GM12878 (cell line): ENCODE measurements around the gene RFLNA. TPM values are rescaled to one million over a fixed set of nuclear protein-coding genes. Genes with fewer than 3 reads are reported as not detected.

ENCODE experiments used
- ATAC-seq: fragments of 200-7000 bp; cut with Tn5 transposase; 3 replicates; pipeline ENCODE4 v1.9.1; 2020; ENCODE audit warnings: mild to moderate bottlenecking, moderate library complexity
- BruUV-seq: library from RNA; stranded (reverse); fragments of 400-500 nt; replicated peaks from 2 replicates; lab custom pipeline; 2021; lab: Mats Ljungman, UMichigan
- CTCF ChIA-PET: fragments of 300-600 bp; sonication (Branson Sonifier 250); formaldehyde crosslinking; extraction: SDS; loops from one replicate; lab custom pipeline; 2021; ENCODE audit warnings: inconsistent platforms; lab: Yijun Ruan, JAX
- POLR2A ChIA-PET: fragments of 350-600 bp; formaldehyde crosslinking; extraction: SDS; loops from one replicate; lab custom pipeline; 2021; ENCODE audit warnings: inconsistent platforms; lab: Charles Lee
- RAD21 ChIA-PET: fragments of 300-600 bp; sonication (Branson Sonifier 250); formaldehyde crosslinking; loops from one replicate; lab custom pipeline; 2023; ENCODE audit warnings: antibody characterized with exemption; ENCODE audit not compliant: unreplicated experiment; lab: Charles Lee
- SMC1A ChIA-PET: fragments of 300-600 bp; sonication (Branson Sonifier 250); formaldehyde crosslinking; loops from one replicate; lab custom pipeline; 2023; ENCODE audit not compliant: unreplicated experiment, uncharacterized antibody; lab: Charles Lee
- DNase-seq: peaks from one replicate; pipeline ENCODE4 v3.0.0-alpha.2; 2011; ENCODE audit warnings: low read depth, low spot score
- FAIRE-seq: peaks from 3 replicates; lab custom pipeline; 2011; peaks lifted over from hg19 to GRCh38; lab: Jason Lieb, UNC
- H2AFZ ChIP-seq: 2 replicates; pipeline ENCODE4 v1.6.0; 2011; ENCODE audit warnings: low read depth, low read length, control low read depth; ENCODE audit not compliant: control insufficient read depth
- H3K27ac ChIP-seq: 2 replicates; pipeline ENCODE4 v1.5.1; 2011; ENCODE audit warnings: control low read depth; ENCODE audit not compliant: control insufficient read depth, insufficient read depth
- H3K27me3 ChIP-seq, 2 experiments: replicated peaks in 1 of 2; 2 replicates each; pipeline versions ENCODE4 v1.6.0 to v1.6.1; 2011; ENCODE audit warnings: low read length in 1 of 2; ENCODE audit not compliant: control insufficient read depth in 2 of 2, insufficient read depth in 2 of 2
- H3K36me3 ChIP-seq, 2 experiments: 2 replicates each; pipeline ENCODE4 v1.5.1; 2011; ENCODE audit warnings: low read length in 1 of 2; ENCODE audit not compliant: control insufficient read depth in 2 of 2, insufficient read depth in 2 of 2
- H3K4me1 ChIP-seq: 2 replicates; pipeline ENCODE4 v1.6.1; 2011; ENCODE audit warnings: mild to moderate bottlenecking, low read length, moderate library complexity, mixed read lengths; ENCODE audit not compliant: control insufficient read depth, insufficient read depth
- H3K4me2 ChIP-seq: 2 replicates; pipeline ENCODE4 v1.6.0; 2011; ENCODE audit warnings: control low read depth; ENCODE audit not compliant: control insufficient read depth, insufficient read depth
- H3K4me3 ChIP-seq: fragments of 200-600 bp; sonication (generic); 2 replicates; pipeline ENCODE4 v1.5.1; 2016
- H3K79me2 ChIP-seq: 2 replicates; pipeline ENCODE4 v1.6.0; 2011; ENCODE audit warnings: low read length; ENCODE audit not compliant: control insufficient read depth, insufficient read depth
- H3K9ac ChIP-seq: 2 replicates; pipeline ENCODE4 v1.8.0; 2011; ENCODE audit warnings: low read length, control low read depth, mixed read lengths; ENCODE audit not compliant: control insufficient read depth, insufficient read depth
- H3K9me3 ChIP-seq: replicated peaks from 3 replicates; pipeline ENCODE4 v1.5.1; 2011; ENCODE audit warnings: mild to moderate bottlenecking, low read length; ENCODE audit not compliant: control insufficient read depth, insufficient read depth
- H4K20me1 ChIP-seq: 2 replicates; pipeline ENCODE4 v1.6.0; 2011; ENCODE audit not compliant: control insufficient read depth, insufficient read depth
- DPF2 ChIP-seq: fragments of 450-650 bp; IDR thresholded peaks from 2 replicates; pipeline ENCODE4 v1.6.1; 2017; ENCODE audit warnings: mild to moderate bottlenecking
- ETV6 ChIP-seq, 2 experiments: fragments of 450-650 bp in 1 of 2; IDR thresholded peaks in 1 of 2; conservative IDR thresholded peaks in 1 of 2; 2 replicates each; pipeline ENCODE4 v1.6.1; 2014; ENCODE audit warnings: antibody characterized with exemption in 1 of 2, borderline replicate concordance in 1 of 2, low read depth in 1 of 2, mild to moderate bottlenecking in 1 of 2, moderate library complexity in 1 of 2
- HCFC1 ChIP-seq: fragments of 150-350 bp; IDR thresholded peaks from 2 replicates; pipeline ENCODE4 v1.6.1; 2014; ENCODE audit warnings: low read length
- HDGF ChIP-seq: fragments of 450-650 bp; IDR thresholded peaks from 2 replicates; pipeline ENCODE4 v1.6.1; 2016; ENCODE audit warnings: antibody characterized with exemption
- NBN ChIP-seq: fragments of 450-650 bp; IDR thresholded peaks from 2 replicates; pipeline ENCODE4 v1.6.1; 2016
- NFYB ChIP-seq: IDR thresholded peaks from 2 replicates; pipeline ENCODE4 v1.6.1; 2011; ENCODE audit warnings: low read depth, mild to moderate bottlenecking, low read length, improper control_type of control experiment, moderate library complexity; ENCODE audit not compliant: insufficient read depth
- NKRF ChIP-seq: fragments of 450-650 bp; conservative IDR thresholded peaks from 2 replicates; pipeline ENCODE4 v1.6.1; 2017; ENCODE audit warnings: mild to moderate bottlenecking, moderate library complexity
- NR2C2 ChIP-seq: IDR thresholded peaks from 2 replicates; pipeline ENCODE4 v1.6.1; 2011; ENCODE audit warnings: borderline replicate concordance, low read depth; ENCODE audit not compliant: control insufficient read depth, insufficient read length
- NR2F1 ChIP-seq: fragments of 450-650 bp; conservative IDR thresholded peaks from 2 replicates; pipeline ENCODE4 v1.6.1; 2017; ENCODE audit warnings: mild to moderate bottlenecking
- POLR2A ChIP-seq: IDR thresholded peaks from 2 replicates; pipeline ENCODE4 v1.6.1; 2011; ENCODE audit warnings: low read depth, mild to moderate bottlenecking, low read length
- RAD21 ChIP-seq: IDR thresholded peaks from 2 replicates; pipeline ENCODE4 v1.6.1; 2011; ENCODE audit warnings: mild to moderate bottlenecking, low read depth, low read length, moderate library complexity; ENCODE audit not compliant: insufficient read depth
- RFX5 ChIP-seq: IDR thresholded peaks from 2 replicates; pipeline ENCODE4 v1.6.1; 2011; ENCODE audit warnings: low read depth, low read length, improper control_type of control experiment
- WGBS: methylation state at CpG from one replicate; pipeline ENCODE4 v1.1.6; 2016; ENCODE audit warnings: low lambda C conversion rate; ENCODE audit not compliant: insufficient replicate concordance, insufficient coverage; ENCODE audit errors: missing lambda C conversion rate; 5-methylcytosine and 5-hydroxymethylcytosine counted together
- in situ Hi-C: fragments of 300-500 bp; cut with MboI; formaldehyde crosslinking; loops from 9 replicates; pipeline ENCODE4 v1.14.3; 2018; ENCODE audit warnings: mixed read lengths
- intact Hi-C: fragments of 100-400 bp; cut with micrococcal nuclease; formaldehyde crosslinking; loops from one replicate; pipeline ENCODE4 v1.14.2; 2022; ENCODE audit not compliant: unreplicated experiment
- polyA plus RNA-seq, 11 experiments: library from polyadenylated mRNA; depleted of rRNA in 4 of 11; unstranded in 6 of 11; stranded (reverse) in 5 of 11; fragments of >200 nt; fragmentation: Nextera tagmentation in 4 of 11; fragmentation: Illumina TruSeq in 1 of 11; extraction: Ambion mirVana in 4 of 11; extraction: Trizol in 1 of 11; gene quantifications; 1 replicate in 1 of 11; 2 replicates in 10 of 11; pipeline versions ENCODE4 v1.2.1 to v1.2.3, GENCODE V29; 2011 to 2016; ENCODE audit warnings: inconsistent platforms in 2 of 11, missing spikeins in 2 of 11, low read depth in 1 of 11
- total RNA-seq, 4 experiments: library from RNA; depleted of rRNA in 3 of 4; stranded (reverse); fragments of >200 nt in 3 of 4; fragmentation: Illumina TruSeq in 1 of 4; extraction: Trizol in 1 of 4; gene quantifications; 2 replicates each; pipeline versions ENCODE4 v1.2.1 to v1.2.3, GENCODE V29; 2013 to 2021
- TF ChIP-seq, protein P1 (sequence below): fragments of 450-650 bp; IDR thresholded peaks from 2 replicates; pipeline ENCODE4 v1.6.1; 2014; ENCODE audit warnings: mild to moderate bottlenecking
- TF ChIP-seq, protein P2 (sequence below): fragments of 450-650 bp; IDR thresholded peaks from 2 replicates; pipeline ENCODE4 v1.6.1; 2017; ENCODE audit warnings: low read depth, mild to moderate bottlenecking, moderate library complexity

Gene RFLNA
- total and polyA plus RNA-seq, 10 of the 15 experiments (the other 5 are each of a cell fraction or from before 2014, with no cell fraction given) = 0.08 TPM; not detected in 9

GRCh38 chr12:124298685-124299410, 4.0 kb downstream of the RFLNA start:
- ChIA-PET SMC1A (no interaction called here), CTCF (interaction anchor here (1.4 kb wide), 1 partner anchor 263 kb away, joined by 4 read pairs; no protein-coding TSS in a partner anchor), RAD21 (no interaction called here), POLR2A (no interaction called here)
- H4K20me1 ChIP-seq = no peaks in the 10 kb centered on the region
- no peak overlapping the region for H3K4me3 ChIP-seq
- H3K79me2 ChIP-seq = no peaks in the 10 kb centered on the region
- H2AFZ ChIP-seq = no peak overlapping the region
- H3K36me3 ChIP-seq = no peaks in the 10 kb centered on the region
- peaks cover 6 to 13% of the 10 kb centered on the region in 2 experiments for H3K27me3 ChIP-seq
- 65% methylated on average over 10 of the region's 10 CpGs for WGBS
- intact Hi-C loops (no loop called here), in situ Hi-C loops (no loop called here)
- H3K27ac ChIP-seq = no peak overlapping the region
- ATAC-seq (no peak), FAIRE-seq (no peak), DNase-seq (no peak)
- no peaks in the 10 kb centered on the region for H3K9me3 ChIP-seq
- H3K9ac ChIP-seq = no peak overlapping the region
- H3K4me1 ChIP-seq = no peaks in the 10 kb centered on the region
- no TSS peak for BruUV-seq
- TF ChIP-seq HCFC1 (no peak), NR2C2 (no peak), NR2F1 (no peak), NKRF (no peak), RAD21 (no peak), HDGF (no peak), POLR2A (no peak), RFX5 (no peak), NBN (no peak), NFYB (no peak), DPF2 (no peak), ETV6 (conservative IDR thresholded peaks at IDR 0.05 in 1 of 2, IDR thresholded peaks at IDR 0.05 in 1 of 2; ENCODE audit: borderline replicate concordance in 1 of 2, low read depth in 1 of 2) (no peak)
- TF ChIP-seq, protein P1, sequence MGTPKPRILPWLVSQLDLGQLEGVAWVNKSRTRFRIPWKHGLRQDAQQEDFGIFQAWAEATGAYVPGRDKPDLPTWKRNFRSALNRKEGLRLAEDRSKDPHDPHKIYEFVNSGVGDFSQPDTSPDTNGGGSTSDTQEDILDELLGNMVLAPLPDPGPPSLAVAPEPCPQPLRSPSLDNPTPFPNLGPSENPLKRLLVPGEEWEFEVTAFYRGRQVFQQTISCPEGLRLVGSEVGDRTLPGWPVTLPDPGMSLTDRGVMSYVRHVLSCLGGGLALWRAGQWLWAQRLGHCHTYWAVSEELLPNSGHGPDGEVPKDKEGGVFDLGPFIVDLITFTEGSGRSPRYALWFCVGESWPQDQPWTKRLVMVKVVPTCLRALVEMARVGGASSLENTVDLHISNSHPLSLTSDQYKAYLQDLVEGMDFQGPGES = no peak
- TF ChIP-seq, protein P2, sequence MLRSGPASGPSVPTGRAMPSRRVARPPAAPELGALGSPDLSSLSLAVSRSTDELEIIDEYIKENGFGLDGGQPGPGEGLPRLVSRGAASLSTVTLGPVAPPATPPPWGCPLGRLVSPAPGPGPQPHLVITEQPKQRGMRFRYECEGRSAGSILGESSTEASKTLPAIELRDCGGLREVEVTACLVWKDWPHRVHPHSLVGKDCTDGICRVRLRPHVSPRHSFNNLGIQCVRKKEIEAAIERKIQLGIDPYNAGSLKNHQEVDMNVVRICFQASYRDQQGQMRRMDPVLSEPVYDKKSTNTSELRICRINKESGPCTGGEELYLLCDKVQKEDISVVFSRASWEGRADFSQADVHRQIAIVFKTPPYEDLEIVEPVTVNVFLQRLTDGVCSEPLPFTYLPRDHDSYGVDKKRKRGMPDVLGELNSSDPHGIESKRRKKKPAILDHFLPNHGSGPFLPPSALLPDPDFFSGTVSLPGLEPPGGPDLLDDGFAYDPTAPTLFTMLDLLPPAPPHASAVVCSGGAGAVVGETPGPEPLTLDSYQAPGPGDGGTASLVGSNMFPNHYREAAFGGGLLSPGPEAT = no peak
- no peak overlapping the region for H3K4me2 ChIP-seq
